H1 (cell line): ENCODE results near the gene NELFCD. TPM values are rescaled to one million over a fixed set of nuclear protein-coding genes. Genes with fewer than 3 reads are reported as not detected.

Experiments used
- CTCF ChIA-PET: fragments of 300-600 bp; sonication (Branson Sonifier 250); formaldehyde crosslinking; loops from one replicate; lab custom pipeline; 2021; ENCODE audit not compliant: partially characterized antibody; lab: Charles Lee
- POLR2A ChIA-PET: fragments of 300-600 bp; sonication (Branson Sonifier 250); formaldehyde crosslinking; loops from one replicate; lab custom pipeline; 2021; ENCODE audit warnings: inconsistent platforms; ENCODE audit not compliant: partially characterized antibody; lab: Charles Lee
- DNase-seq, 2 experiments: peaks; one replicate each; pipeline versions ENCODE4 v3.0.0 to v3.0.0-alpha.2; 2010 to 2022; ENCODE audit warnings: low spot score in 2 of 2, low read depth in 1 of 2, mixed read lengths in 1 of 2
- FAIRE-seq: peaks from 2 replicates; lab custom pipeline; 2011; peaks lifted over from hg19 to GRCh38; lab: Jason Lieb, UNC
- H2AFZ ChIP-seq: 2 replicates; pipeline ENCODE4 v1.8.1; 2012; ENCODE audit warnings: low read length, inconsistent platforms
- H2AK5ac ChIP-seq: 2 replicates; pipeline ENCODE4 v1.6.1; 2013; ENCODE audit warnings: low read depth, low read length
- H2BK120ac ChIP-seq: replicated peaks from 2 replicates; pipeline ENCODE3; 2013; ENCODE audit warnings: low read depth, low read length, inconsistent platforms
- H2BK12ac ChIP-seq: 2 replicates; pipeline ENCODE4 v1.6.1; 2013; ENCODE audit warnings: low read depth, low read length
- H2BK15ac ChIP-seq: 2 replicates; pipeline ENCODE4 v1.6.1; 2013; ENCODE audit warnings: low read length
- H2BK20ac ChIP-seq: 2 replicates; pipeline ENCODE4 v1.6.1; 2013; ENCODE audit warnings: low read length
- H2BK5ac ChIP-seq: 2 replicates; pipeline ENCODE4 v1.6.1; 2013; ENCODE audit warnings: low read depth, low read length
- H3K14ac ChIP-seq: 2 replicates; pipeline ENCODE4 v1.6.1; 2013; ENCODE audit warnings: inconsistent platforms; ENCODE audit not compliant: insufficient read length
- H3K18ac ChIP-seq: 2 replicates; pipeline ENCODE4 v1.6.1; 2013; ENCODE audit warnings: low read length; ENCODE audit errors: extremely low read depth
- H3K23ac ChIP-seq: 2 replicates; pipeline ENCODE4 v1.6.1; 2013; ENCODE audit warnings: inconsistent platforms; ENCODE audit not compliant: insufficient read length
- H3K23me2 ChIP-seq: 2 replicates; pipeline ENCODE4 v1.6.1; 2013; ENCODE audit warnings: low read depth, low read length
- H3K27ac ChIP-seq: 2 replicates; pipeline ENCODE4 v1.6.1; 2011; ENCODE audit warnings: low read depth, low read length, inconsistent platforms
- H3K27me3 ChIP-seq, 4 experiments: replicated peaks in 1 of 4; 1 replicate in 1 of 4; 2 replicates in 3 of 4; pipeline versions ENCODE4 v1.6.1 to v1.8.1; 2011 to 2013; ENCODE audit warnings: low read length in 3 of 4, mild to moderate bottlenecking in 3 of 4, inconsistent platforms in 2 of 4, mixed read lengths in 2 of 4, moderate library complexity in 1 of 4; ENCODE audit not compliant: control insufficient read depth in 3 of 4, insufficient read depth in 3 of 4; ENCODE audit errors: extremely low read depth in 1 of 4
- H3K36me3 ChIP-seq, 4 experiments: 2 replicates each; pipeline versions ENCODE4 v1.6.1 to v1.8.1; 2011 to 2013; ENCODE audit warnings: mild to moderate bottlenecking in 4 of 4, low read length in 3 of 4, moderate library complexity in 2 of 4, control low read depth in 1 of 4, inconsistent platforms in 1 of 4; ENCODE audit not compliant: insufficient read depth in 4 of 4, control insufficient read depth in 2 of 4
- H3K4ac ChIP-seq: replicated peaks from 2 replicates; pipeline ENCODE3; 2013; ENCODE audit warnings: low read length, low read depth, mixed read lengths, inconsistent platforms; ENCODE audit not compliant: insufficient read length
- H3K4me1 ChIP-seq, 4 experiments: replicated peaks in 1 of 4; 1 replicate in 1 of 4; 2 replicates in 3 of 4; pipeline versions ENCODE4 v1.6.1 to v1.8.1; 2011 to 2013; ENCODE audit warnings: low read length in 3 of 4, inconsistent platforms in 2 of 4, mixed read lengths in 1 of 4; ENCODE audit not compliant: insufficient read depth in 4 of 4, control insufficient read depth in 3 of 4
- H3K4me2 ChIP-seq, 2 experiments: 2 replicates each; pipeline versions ENCODE4 v1.6.1 to v1.8.1; 2011 to 2013; ENCODE audit warnings: low read depth in 2 of 2, low read length in 2 of 2, control low read depth in 1 of 2, inconsistent platforms in 1 of 2, mild to moderate bottlenecking in 1 of 2; ENCODE audit not compliant: insufficient read depth in 1 of 2
- H3K4me3 ChIP-seq, 4 experiments: fragments of 200-600, 300-600 bp in 1 of 4; sonication (generic), shearing (Covaris generic), sonication (Bioruptor Twin) in 1 of 4; 2 replicates each; pipeline versions ENCODE4 v1.5.1 to v1.8.1; 2011 to 2016; ENCODE audit warnings: low read length in 4 of 4, low read depth in 3 of 4, control low read depth in 2 of 4, inconsistent platforms in 2 of 4, mild to moderate bottlenecking in 2 of 4, mixed read lengths in 1 of 4, moderate library complexity in 1 of 4; ENCODE audit not compliant: insufficient read depth in 2 of 4; ENCODE audit errors: extremely low read depth in 1 of 4
- H3K56ac ChIP-seq: replicated peaks from 2 replicates; pipeline ENCODE3; 2013; ENCODE audit warnings: low read depth, mild to moderate bottlenecking, mixed read lengths, low read length, inconsistent platforms; ENCODE audit not compliant: insufficient read length
- H3K79me1 ChIP-seq: 2 replicates; pipeline ENCODE4 v1.6.1; 2013; ENCODE audit warnings: low read depth, low read length, control low read depth
- H3K79me2 ChIP-seq, 2 experiments: 2 replicates each; pipeline versions ENCODE4 v1.6.1 to v1.8.1; 2012 to 2013; ENCODE audit warnings: low read length in 2 of 2, mild to moderate bottlenecking in 2 of 2, inconsistent platforms in 1 of 2; ENCODE audit not compliant: insufficient read depth in 2 of 2, control insufficient read depth in 1 of 2
- H3K9ac ChIP-seq, 4 experiments: replicated peaks in 1 of 4; 1 replicate in 1 of 4; 2 replicates in 3 of 4; pipeline versions ENCODE4 v1.6.1 to v1.8.1; 2011 to 2013; ENCODE audit warnings: low read depth in 3 of 4, low read length in 3 of 4, control low read depth in 2 of 4, mild to moderate bottlenecking in 2 of 4, moderate library complexity in 2 of 4, inconsistent platforms in 1 of 4; ENCODE audit errors: extremely low read depth in 1 of 4
- H3K9me3 ChIP-seq, 2 experiments: 2 replicates each; pipeline versions ENCODE4 v1.6.1 to v1.8.1; 2012 to 2013; ENCODE audit warnings: mild to moderate bottlenecking in 2 of 2, moderate library complexity in 2 of 2, control low read depth in 1 of 2, inconsistent platforms in 1 of 2, low read depth in 1 of 2, low read length in 1 of 2, mixed read lengths in 1 of 2; ENCODE audit not compliant: insufficient read depth in 2 of 2
- H4K20me1 ChIP-seq, 2 experiments: replicated peaks in 1 of 2; 2 replicates each; pipeline versions ENCODE3 to v1.8.1; 2011 to 2013; ENCODE audit warnings: inconsistent platforms in 2 of 2, low read length in 2 of 2, mild to moderate bottlenecking in 1 of 2; ENCODE audit not compliant: insufficient read depth in 2 of 2, control insufficient read depth in 1 of 2
- H4K5ac ChIP-seq: 2 replicates; pipeline ENCODE4 v1.6.1; 2013; ENCODE audit warnings: low read length, low read depth, mixed read lengths, inconsistent platforms; ENCODE audit not compliant: insufficient read length
- H4K8ac ChIP-seq: 2 replicates; pipeline ENCODE4 v1.8.0; 2013; ENCODE audit warnings: mild to moderate bottlenecking, moderate library complexity, low read length, inconsistent platforms; ENCODE audit not compliant: insufficient read depth; ENCODE audit errors: extremely low read depth
- H4K91ac ChIP-seq: replicated peaks from 2 replicates; pipeline ENCODE3; 2013; ENCODE audit warnings: low read length, mixed read lengths, inconsistent platforms; ENCODE audit not compliant: insufficient read length
- ASH2L ChIP-seq: fragments of 200-600, 300-600 bp; sonication (generic); IDR thresholded peaks from one replicate; pipeline ENCODE4 v1.7.1; 2017; ENCODE audit warnings: low read length
- HDAC2 ChIP-seq, 2 experiments: fragments of 300-600 bp in 1 of 2; sonication (generic) in 1 of 2; IDR thresholded peaks; 2 replicates each; pipeline ENCODE4 v1.6.1; 2011 to 2012; ENCODE audit warnings: low read depth in 2 of 2, low read length in 2 of 2, mild to moderate bottlenecking in 2 of 2, moderate library complexity in 2 of 2, borderline replicate concordance in 1 of 2, inconsistent platforms in 1 of 2
- HDAC6 ChIP-seq: IDR thresholded peaks from one replicate; pipeline ENCODE4 v1.7.1; 2012; ENCODE audit warnings: low read depth, mild to moderate bottlenecking, inconsistent platforms, low read length, moderate library complexity
- JUND ChIP-seq: IDR thresholded peaks from 2 replicates; pipeline ENCODE4 v1.6.1; 2011; ENCODE audit warnings: mild to moderate bottlenecking, improper control_type of control experiment, low read length
- KDM1A ChIP-seq: fragments of 200-600, 300-600 bp; sonication (generic); IDR thresholded peaks from 2 replicates; pipeline ENCODE4 v1.7.1; 2016; ENCODE audit warnings: mild to moderate bottlenecking, low read length, borderline replicate concordance
- POLR2A ChIP-seq, 2 experiments: IDR thresholded peaks; 1 replicate in 1 of 2; 2 replicates in 1 of 2; pipeline ENCODE4 v1.6.1; 2011; ENCODE audit warnings: low read depth in 2 of 2, low read length in 2 of 2, mild to moderate bottlenecking in 2 of 2; ENCODE audit errors: control extremely low read depth in 1 of 2
- POU5F1 ChIP-seq: IDR thresholded peaks from 2 replicates; pipeline ENCODE4 v1.6.1; 2011; ENCODE audit warnings: low read depth, mild to moderate bottlenecking, low read length, moderate library complexity
- RNF2 ChIP-seq: fragments of 200-900, 300-1000 bp; sonication (generic); IDR thresholded peaks from 2 replicates; pipeline ENCODE4 v1.7.1; 2016; ENCODE audit warnings: borderline replicate concordance, low read depth, mild to moderate bottlenecking, antibody characterized with exemption, low read length; ENCODE audit not compliant: poor library complexity, severe bottlenecking; ENCODE audit errors: missing control alignments
- RXRA ChIP-seq: IDR thresholded peaks from 2 replicates; pipeline ENCODE4 v1.6.1; 2011; ENCODE audit warnings: low read depth, mild to moderate bottlenecking, low read length, moderate library complexity; ENCODE audit not compliant: insufficient read depth
- SAP30 ChIP-seq: fragments of 300-600 bp; sonication (generic); IDR thresholded peaks from 2 replicates; pipeline ENCODE4 v1.7.1; 2012; ENCODE audit warnings: low read length, moderate library complexity, mild to moderate bottlenecking, inconsistent platforms; ENCODE audit not compliant: insufficient read depth, insufficient replicate concordance
- YY1 ChIP-seq: IDR thresholded peaks from 2 replicates; pipeline ENCODE4 v1.6.1; 2011; ENCODE audit warnings: low read depth, mild to moderate bottlenecking, low read length
- ZNF274 ChIP-seq: IDR thresholded peaks from 2 replicates; pipeline ENCODE4 v1.7.0; 2012; ENCODE audit warnings: low read length, borderline replicate concordance; ENCODE audit errors: extremely low read depth
- WGBS, 2 experiments: shearing (Covaris generic) in 1 of 2; methylation state at CpG; one replicate each; pipeline versions ENCODE4 v1.1.6 to v1.1.7; 2013 to 2015; ENCODE audit warnings: low lambda C conversion rate in 2 of 2, mixed read lengths in 2 of 2, inconsistent platforms in 1 of 2, low coverage in 1 of 2, missing lambda C conversion rate in 1 of 2; ENCODE audit not compliant: insufficient replicate concordance in 2 of 2, insufficient coverage in 1 of 2, insufficient read length in 1 of 2; ENCODE audit errors: extremely low coverage in 1 of 2, missing lambda C conversion rate in 1 of 2; 5-methylcytosine and 5-hydroxymethylcytosine counted together
- polyA plus RNA-seq, 7 experiments: library from polyadenylated mRNA; depleted of rRNA in 3 of 7; stranded (reverse) in 5 of 7; unstranded in 2 of 7; fragments of >200 nt in 5 of 7; fragments of 200-250 nt in 2 of 7; gene quantifications; 1 replicate in 5 of 7; 2 replicates in 1 of 7; 4 replicates in 1 of 7; pipeline versions ENCODE4 v1.2.1 to v1.2.3, GENCODE V29; 2011 to 2013; ENCODE audit warnings: missing spikeins in 2 of 7, mixed read lengths in 2 of 7
- total RNA-seq: library from RNA; stranded (reverse); fragmentation: NEBNext Ultra II Directional; extraction: Animal tissue kit (Norgen Biotek cat#: 25700); gene quantifications from 2 replicates; pipeline ENCODE4 v1.2.1, GENCODE V29; 2021
- TF ChIP-seq, protein P1 (sequence below): IDR thresholded peaks from 2 replicates; pipeline ENCODE4 v1.6.1; 2012; ENCODE audit warnings: inconsistent platforms

Gene NELFCD
- total and polyA plus RNA-seq, 2 of the 8 experiments (the other 6 are each of a cell fraction or from before 2014, with no cell fraction given) = 35.5 to 59.6 TPM

DNA sequence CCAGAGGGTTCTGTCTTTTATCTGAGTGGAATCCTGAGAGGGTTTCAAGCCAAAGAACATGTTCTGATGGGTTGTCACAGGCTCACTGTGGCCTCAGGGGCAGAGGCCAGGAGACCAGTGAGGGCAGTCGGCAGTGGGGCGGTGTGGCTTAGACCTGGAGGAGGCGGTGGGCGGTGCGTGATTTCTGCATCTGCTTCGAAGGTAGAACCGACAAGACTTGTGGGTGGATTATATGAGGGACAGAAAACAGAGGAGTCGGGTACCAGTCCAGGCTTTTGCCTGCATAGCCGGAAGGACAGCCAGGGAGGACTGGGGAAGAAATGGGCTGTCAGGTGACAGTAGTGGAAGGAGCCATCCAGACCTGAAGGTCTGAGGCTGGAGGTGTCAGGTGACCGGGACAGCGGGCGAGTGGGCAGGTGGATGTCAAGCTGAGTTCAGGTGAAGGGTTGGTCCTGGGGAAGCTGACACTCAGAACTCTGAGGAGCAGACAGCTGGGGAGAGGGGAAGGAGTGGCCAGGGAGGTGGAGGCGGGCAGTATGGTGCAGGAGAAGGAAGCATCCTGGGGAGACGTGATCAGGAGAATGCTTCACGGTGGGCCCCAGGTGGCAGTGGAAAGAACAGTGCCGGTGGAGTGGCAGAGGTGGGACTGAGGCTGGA lies 22.9 kb downstream of the NELFCD start:
- no peak overlapping the region for H3K4ac ChIP-seq
- POLR2A ChIA-PET = no interaction called here
- H3K27me3 ChIP-seq = peaks cover 0 to 12% (median 5%) of the 10 kb centered on the region in 4 experiments; a peak in 3 of 7 replicates
- no peaks in the 10 kb centered on the region for H3K36me3 ChIP-seq
- no peaks in the 10 kb centered on the region for H3K79me1 ChIP-seq
- H3K4me3 ChIP-seq = no peak overlapping the region
- no peak overlapping the region for H3K56ac ChIP-seq
- no peak overlapping the region for H2BK20ac ChIP-seq
- no peak overlapping the region for H4K91ac ChIP-seq
- H3K23ac ChIP-seq = no peak overlapping the region
- 89% methylated on average over 14 of the region's 16 CpGs; no CpG with 5 or more reads in 1 of the 2 experiments for whole genome bisulfite sequencing, 2 experiments
- H3K27ac ChIP-seq = no peak overlapping the region
- H2BK5ac ChIP-seq = no peak overlapping the region
- H2AK5ac ChIP-seq = no peak overlapping the region
- no peak overlapping the region for H2BK120ac ChIP-seq
- CTCF ChIA-PET = interaction anchor here (1.2 kb wide), 1 partner anchor 121 kb away, joined by 4 read pairs; no protein-coding TSS in a partner anchor
- no peak overlapping the region for H3K9ac ChIP-seq
- no peak overlapping the region for H3K14ac ChIP-seq
- no peak overlapping the region for H4K8ac ChIP-seq
- H3K4me2 ChIP-seq = no peak overlapping the region
- peaks cover 2% of the 10 kb centered on the region; the same call in 1 of the 2 replicates for H3K23me2 ChIP-seq
- no peak overlapping the region for H3K18ac ChIP-seq
- no peaks in the 10 kb centered on the region for H3K79me2 ChIP-seq
- no peak overlapping the region for H2BK15ac ChIP-seq
- H2BK12ac ChIP-seq = no peak overlapping the region
- no peak overlapping the region for H2AFZ ChIP-seq
- no peaks in the 10 kb centered on the region for H3K9me3 ChIP-seq
- FAIRE-seq (no peak), DNase-seq (no peak)
- H4K20me1 ChIP-seq = peaks cover 0 to 6% of the 10 kb centered on the region in 2 experiments
- peaks cover 0 to 8% (median 5%) of the 10 kb centered on the region in 4 experiments; a peak in 3 of 7 replicates for H3K4me1 ChIP-seq
- H4K5ac ChIP-seq = no peak overlapping the region
- TF ChIP-seq ASH2L = no peak
- TF ChIP-seq HDAC6 = no peak
- no peak for TF ChIP-seq POLR2A (IDR thresholded peaks at IDR 0.05; ENCODE audit: control extremely low read depth in 1 of 2, low read depth in 2 of 2, low read length in 2 of 2)
- TF ChIP-seq, protein P1, sequence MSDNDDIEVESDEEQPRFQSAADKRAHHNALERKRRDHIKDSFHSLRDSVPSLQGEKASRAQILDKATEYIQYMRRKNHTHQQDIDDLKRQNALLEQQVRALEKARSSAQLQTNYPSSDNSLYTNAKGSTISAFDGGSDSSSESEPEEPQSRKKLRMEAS = no peak
- TF ChIP-seq RXRA = no peak
- TF ChIP-seq ZNF274 = no peak
- TF ChIP-seq KDM1A = no peak
- TF ChIP-seq SAP30 = no peak
- no peak for TF ChIP-seq POU5F1
- no peak for TF ChIP-seq HDAC2 (IDR thresholded peaks at IDR 0.05; ENCODE audit: borderline replicate concordance in 1 of 2, low read depth in 2 of 2, low read length in 2 of 2)
- TF ChIP-seq YY1 = no peak
- TF ChIP-seq RNF2 = no peak
- no peak for TF ChIP-seq JUND
